T-cell (primary cell): ENCODE data around the gene SCAND1. TPM values are rescaled to one million over a fixed set of nuclear protein-coding genes. Genes with fewer than 3 reads are reported as not detected.
"Not testable (repeated sequence)": the region's sequence is repeated elsewhere in the genome, so short reads cannot be mapped to it uniquely, and the experiment has no call there.

ENCODE experiments used
- ATAC-seq, 4 experiments: fragments of 200-7000 bp in 3 of 4; fragments of 150-1000 bp in 1 of 4; cut with Tn5 transposase; replicated peaks in 1 of 4; 1 replicate in 3 of 4; 2 replicates in 1 of 4; pipeline ENCODE4 v1.10.0; 2021; ENCODE audit warnings: moderate library complexity in 3 of 4, mild to moderate bottlenecking in 2 of 4, moderate number of reproducible peaks in 1 of 4
- CTCF ChIA-PET, 2 donors: fragments of 300-600 bp; sonication (Branson Sonifier 250); formaldehyde crosslinking; loops; one replicate each; lab custom pipeline; 2022; ENCODE audit warnings: antibody characterized with exemption in 2 of 2; lab: Charles Lee
- POLR2A ChIA-PET, 2 donors: fragments of 300-600 bp; sonication (Branson Sonifier 250); formaldehyde crosslinking; loops; one replicate each; lab custom pipeline; 2022; ENCODE audit warnings: antibody characterized with exemption in 2 of 2; lab: Charles Lee
- DNase-seq, 35 experiments: peaks; one replicate each; pipeline versions ENCODE4 v3.0.0 to v3.0.0-alpha.2; 2013 to 2023
- H3K27ac ChIP-seq: one replicate; pipeline ENCODE4 v1.5.1; 2013; ENCODE audit warnings: low read length
- H3K27me3 ChIP-seq, 2 experiments: replicated peaks in 1 of 2; 1 replicate in 1 of 2; 2 replicates in 1 of 2; pipeline versions ENCODE4 v1.6.1 to v1.7.0; 2013; ENCODE audit warnings: low read length in 1 of 2, mixed read lengths in 1 of 2; ENCODE audit not compliant: control insufficient read depth in 2 of 2, insufficient read depth in 2 of 2; ENCODE audit errors: extremely low read depth in 1 of 2
- H3K36me3 ChIP-seq, 2 donors: 1 replicate in 1 of 2; 2 replicates in 1 of 2; pipeline versions ENCODE4 v1.6.1 to v1.7.0; 2013; ENCODE audit warnings: low read length in 1 of 2; ENCODE audit not compliant: control insufficient read depth in 2 of 2, insufficient read depth in 1 of 2; ENCODE audit errors: extremely low read depth in 1 of 2
- H3K4me1 ChIP-seq, 2 experiments: 1 replicate in 1 of 2; 2 replicates in 1 of 2; pipeline versions ENCODE4 v1.6.1 to v1.7.0; 2013; ENCODE audit warnings: low read length in 2 of 2, mixed read lengths in 1 of 2; ENCODE audit not compliant: insufficient read depth in 2 of 2, control insufficient read depth in 1 of 2; ENCODE audit errors: extremely low read depth in 1 of 2
- H3K4me3 ChIP-seq, 2 donors: 1 replicate in 1 of 2; 2 replicates in 1 of 2; pipeline versions ENCODE4 v1.5.1 to v1.7.0; 2013; ENCODE audit warnings: mild to moderate bottlenecking in 2 of 2, low read length in 1 of 2, moderate library complexity in 1 of 2; ENCODE audit not compliant: control insufficient read depth in 1 of 2; ENCODE audit errors: extremely low read depth in 1 of 2
- H3K9me3 ChIP-seq: 2 replicates; pipeline ENCODE4 v1.7.0; 2013
- H3K27ac Mint-ChIP-seq, 2 donors: one replicate each; pipeline ENCODE4 v1.8.0; 2020 to 2021; ENCODE audit warnings: mild to moderate bottlenecking in 2 of 2, mixed read lengths in 2 of 2
- H3K27me3 Mint-ChIP-seq, 2 donors: one replicate each; pipeline ENCODE4 v1.8.0; 2021 to 2022; ENCODE audit warnings: mixed read lengths in 2 of 2
- H3K36me3 Mint-ChIP-seq: one replicate; pipeline ENCODE4 v1.8.0; 2021; ENCODE audit warnings: mixed read lengths
- H3K4me1 Mint-ChIP-seq, 3 donors: one replicate each; pipeline ENCODE4 v1.8.0; 2020 to 2022; ENCODE audit warnings: mixed read lengths in 3 of 3, mild to moderate bottlenecking in 1 of 3
- H3K4me3 Mint-ChIP-seq, 3 donors: one replicate each; pipeline ENCODE4 v1.8.0; 2020 to 2022; ENCODE audit warnings: mild to moderate bottlenecking in 3 of 3, mixed read lengths in 3 of 3, moderate library complexity in 3 of 3
- H3K9me3 Mint-ChIP-seq, 3 donors: one replicate each; pipeline ENCODE4 v1.8.0; 2020 to 2022; ENCODE audit warnings: mixed read lengths in 3 of 3
- WGBS: methylation state at CpG from one replicate; pipeline ENCODE4 v1.1.5; 2013; ENCODE audit warnings: missing lambda C conversion rate; ENCODE audit not compliant: insufficient coverage; 5-methylcytosine and 5-hydroxymethylcytosine counted together
- total RNA-seq, 35 experiments: library from RNA in 6 of 35; stranded (reverse) in 6 of 35; fragments of 120-200 nt in 1 of 35; gene quantifications; one replicate each; pipeline versions ENCODE4 v1.2.1 to v1.2.4 and lab custom pipeline; 2013 to 2026

Gene SCAND1
- 10 to 100 TPM; 50.0 to 78.8 (median 70.8) TPM for total RNA-seq
- total RNA-seq (2013) = 44.9 TPM
- total RNA-seq (lab: John Stamatoyannopoulos, UW) = 14.5 to 71.1 (median 35.2) reads per million in 29 experiments

GRCh38 chr20:35954200-35954906 lies at the start of gene SCAND1:
TSS of gene SCAND1 (minus strand) at chr20:35954502. CDS start at chr20:35954284, 218 bp downstream.
- H3K27me3 Mint-ChIP-seq = no peaks in the 10 kb centered on the region
- H3K27me3 ChIP-seq = no peaks in the 10 kb centered on the region

GRCh38 chr20:36004045-36004444 lies 49.7 kb upstream of the SCAND1 start:
- Histone ChIP-seq H3K4me1 (no peaks in the 10 kb centered on the region), H3K27me3 (peaks cover 0 to 12% of the 10 kb centered on the region in 2 experiments), H3K27ac (no peak overlapping the region), H3K9me3 (no peaks in the 10 kb centered on the region), H3K4me3 (no peak overlapping the region), H3K36me3 (no peaks in the 10 kb centered on the region)
- ATAC-seq (no peak), DNase-seq (no peak)
- WGBS = no CpG with 5 or more reads among the region's 1 CpG
- H3K4me3 Mint-ChIP-seq = no peak overlapping the region
- no peaks in the 10 kb centered on the region for H3K36me3 Mint-ChIP-seq
- ChIA-PET CTCF (interaction anchor here in 1 of 2 donors (1.6 kb wide), 1 partner anchor 11 kb away, joined by 8 read pairs; no protein-coding TSS in a partner anchor), POLR2A (no interaction called here)
- H3K4me1 Mint-ChIP-seq = no peaks in the 10 kb centered on the region
- peaks cover 5 to 17% (median 8%) of the 10 kb centered on the region in 3 donors for H3K9me3 Mint-ChIP-seq
- H3K27ac Mint-ChIP-seq = no peak overlapping the region
- H3K27me3 Mint-ChIP-seq = peaks cover 0 to 18% of the 10 kb centered on the region in 2 donors

More at GRCh38 chr20:35954200-35954906, at the start of gene SCAND1:
- peak within 1 kb of the TSS; percentile 99 to 100 for H3K27ac Mint-ChIP-seq
- H3K9me3 ChIP-seq = no peaks in the 10 kb centered on the region
- H3K4me1 Mint-ChIP-seq = peaks cover 20 to 23% (median 21%) of the 10 kb centered on the region in 3 donors
- DNase-seq (peak; percentile 91 to 99 (median 95)), ATAC-seq (peak; percentile 86 to 91 (median 88))
- peaks cover 0 to 3% (median 0%) of the 10 kb centered on the region in 3 donors for H3K9me3 Mint-ChIP-seq
- ChIA-PET POLR2A (interaction anchor here (0.5 to 1.7 kb wide), 11 partner anchors 11 to 1842 kb away, joined by 3 to 6 read pairs (median 4); partner anchors contain the start of genes EIF2S2 (in 1 of the 2), PHF20 (in 1 of the 2), RBM39 (in 1 of the 2) and SPAG4 (in 1 of the 2)), CTCF (interaction anchor here (0.5 to 2.4 kb wide), 20 partner anchors 12 to 1141 kb away, joined by 3 to 16 read pairs (median 4); partner anchors contain the start of genes CEP250 (in 1 of the 2), PHF20 (in 1 of the 2), RBL1 (in 1 of the 2) and RBM39 (in 1 of the 2))
- WGBS = under 1% methylated on average over 76 of the region's 76 CpGs
- peak within 1 kb of the TSS; percentile 98 for H3K27ac ChIP-seq
- peaks cover 0 to 2% of the 10 kb centered on the region in 2 donors for H3K36me3 ChIP-seq
- H3K4me3 Mint-ChIP-seq = peak within 1 kb of the TSS; percentile 95 to 99 (median 99)
- H3K36me3 Mint-ChIP-seq = no peaks in the 10 kb centered on the region
- peaks cover 14 to 29% of the 10 kb centered on the region in 2 experiments for H3K4me1 ChIP-seq
- H3K4me3 ChIP-seq = peak within 1 kb of the TSS; percentile 82 to 87

- H3K9me3 ChIP-seq = no peaks in the 10 kb centered on the region
- ChIA-PET POLR2A (no interaction called here), CTCF (interaction anchor here in 1 of 2 donors (1.6 kb wide), 1 partner anchor 10 kb away, joined by 8 read pairs; no protein-coding TSS in a partner anchor)
- H3K27ac Mint-ChIP-seq = no peak overlapping the region
- no peak overlapping the region for H3K4me3 Mint-ChIP-seq
- H3K36me3 Mint-ChIP-seq = no peaks in the 10 kb centered on the region
- ATAC-seq = no peak
- H3K27me3 Mint-ChIP-seq = peaks cover 0 to 18% of the 10 kb centered on the region in 2 donors
- H3K27ac ChIP-seq = no peak overlapping the region
- H3K4me1 ChIP-seq = no peaks in the 10 kb centered on the region
- peaks cover 5 to 17% (median 8%) of the 10 kb centered on the region in 3 donors for H3K9me3 Mint-ChIP-seq
- H3K4me1 Mint-ChIP-seq = no peaks in the 10 kb centered on the region
- H3K4me3 ChIP-seq = no peak overlapping the region
- no peak for DNase-seq
- no peaks in the 10 kb centered on the region for H3K36me3 ChIP-seq
- H3K27me3 ChIP-seq = peaks cover 0 to 12% of the 10 kb centered on the region in 2 experiments
These were observed 48.6 kb upstream of the SCAND1 start for GRCh38 chr20:36002855-36003254.

- CTCF ChIA-PET, H3K4me1 Mint-ChIP-seq, H3K4me3 ChIP-seq, H3K36me3 ChIP-seq, H3K36me3 Mint-ChIP-seq, POLR2A ChIA-PET, ATAC-seq, H3K27ac ChIP-seq, H3K9me3 ChIP-seq, H3K27me3 ChIP-seq, DNase-seq, H3K4me1 ChIP-seq, H3K27ac Mint-ChIP-seq, H3K4me3 Mint-ChIP-seq: not testable (repeated sequence)
- WGBS = no CpG with 5 or more reads among the region's 34 CpGs
- peaks cover 0 to 16% of the 10 kb centered on the region in 2 donors for H3K27me3 Mint-ChIP-seq
- H3K9me3 Mint-ChIP-seq = peaks cover 5 to 17% (median 8%) of the 10 kb centered on the region in 3 donors
These were observed 47.0 kb upstream of the SCAND1 start for GRCh38 chr20:36001331-36001730.

GRCh38 chr20:35996492-35996891 lies 42.2 kb upstream of the SCAND1 start:
- H3K4me3 ChIP-seq, H3K27ac ChIP-seq, H3K4me1 Mint-ChIP-seq, H3K27me3 ChIP-seq, ATAC-seq, POLR2A ChIA-PET, H3K36me3 Mint-ChIP-seq, H3K9me3 Mint-ChIP-seq, H3K27me3 Mint-ChIP-seq, H3K9me3 ChIP-seq, H3K4me3 Mint-ChIP-seq, H3K4me1 ChIP-seq, H3K36me3 ChIP-seq, DNase-seq, H3K27ac Mint-ChIP-seq: not testable (repeated sequence)
- WGBS = 90% methylated on average over 6 of the region's 8 CpGs
- CTCF ChIA-PET = interaction anchor here (0.6 to 1.6 kb wide), 8 partner anchors 9 to 491 kb away, joined by 3 to 8 read pairs (median 4); no protein-coding TSS in a partner anchor

GRCh38 chr20:35994994-35995453 lies 40.7 kb upstream of the SCAND1 start:
- Histone ChIP-seq H3K27ac (no peak overlapping the region), H3K4me1 (no peaks in the 10 kb centered on the region), H3K27me3 (peaks cover 0 to 5% of the 10 kb centered on the region in 2 experiments), H3K9me3 (no peaks in the 10 kb centered on the region), H3K4me3 (no peak overlapping the region), H3K36me3 (no peaks in the 10 kb centered on the region)
- peak; percentile 60 to 86 (median 77) for DNase-seq
- Mint-ChIP-seq H3K27me3 (peaks cover 0 to 2% of the 10 kb centered on the region in 2 donors), H3K27ac (peak overlapping the region in 1 of 2 donors; percentile 27), H3K4me1 (peaks cover 3 to 8% (median 7%) of the 10 kb centered on the region in 3 donors), H3K9me3 (no peaks in the 10 kb centered on the region), H3K4me3 (no peak overlapping the region), H3K36me3 (no peaks in the 10 kb centered on the region)
- CTCF ChIA-PET = interaction anchor here (0.6 to 3.8 kb wide), 6 partner anchors 41 to 152 kb away, joined by 4 to 137 read pairs (median 6); partner anchors contain the start of gene SCAND1 (in 1 of the 2)
- peak; percentile 81 to 89 (median 88) for ATAC-seq
- POLR2A ChIA-PET = no interaction called here
- WGBS = 4% methylated on average over 5 of the region's 6 CpGs
